Activated CD8-positive, alpha-beta memory T cell treated with anti-CD3 and anti-CD28 coated beads, Interleukin-2, amount 10 ng/mL, durations not matched to agents 7 days and 5 days (primary cell): ENCODE data around the gene AADAC. TPM values are rescaled to one million over a fixed set of nuclear protein-coding genes. Genes with fewer than 3 reads are reported as not detected.
"Not testable (repeated sequence)": the region's sequence is repeated elsewhere in the genome, so short reads cannot be mapped to it uniquely, and the experiment has no call there.

Experiments
- ATAC-seq: fragments of 150-1000 bp; cut with Tn5 transposase; one replicate; pipeline ENCODE4 v1.10.0; 2021; ENCODE audit warnings: moderate library complexity
- CTCF ChIA-PET: fragments of 350-600 bp; sonication (Branson Sonifier 250); formaldehyde crosslinking; loops from one replicate; lab custom pipeline; 2021; ENCODE audit warnings: antibody characterized with exemption; lab: Charles Lee
- DNase-seq: peaks from one replicate; pipeline ENCODE4 v3.0.0-alpha.2; 2020
- H3K27ac Mint-ChIP-seq: one replicate; pipeline ENCODE4 v1.8.0; 2021; ENCODE audit warnings: mild to moderate bottlenecking, mixed read lengths
- H3K27me3 Mint-ChIP-seq: one replicate; pipeline ENCODE4 v1.8.0; 2021; ENCODE audit warnings: mixed read lengths
- H3K36me3 Mint-ChIP-seq: one replicate; pipeline ENCODE4 v1.8.0; 2021; ENCODE audit warnings: mild to moderate bottlenecking, mixed read lengths
- H3K4me1 Mint-ChIP-seq: one replicate; pipeline ENCODE4 v1.8.0; 2021; ENCODE audit warnings: mixed read lengths
- H3K4me3 Mint-ChIP-seq: one replicate; pipeline ENCODE4 v1.8.0; 2021; ENCODE audit warnings: mild to moderate bottlenecking, moderate library complexity, mixed read lengths
- H3K9me3 Mint-ChIP-seq: one replicate; pipeline ENCODE4 v1.8.0; 2022; ENCODE audit warnings: low read depth, mixed read lengths
- total RNA-seq, 2 experiments: library from RNA; stranded (reverse); gene quantifications; one replicate each; pipeline ENCODE4 v1.2.3, GENCODE V29; 2021

AADAC gene
- total RNA-seq, 2 experiments from 2014 or later: not detected

DNA sequence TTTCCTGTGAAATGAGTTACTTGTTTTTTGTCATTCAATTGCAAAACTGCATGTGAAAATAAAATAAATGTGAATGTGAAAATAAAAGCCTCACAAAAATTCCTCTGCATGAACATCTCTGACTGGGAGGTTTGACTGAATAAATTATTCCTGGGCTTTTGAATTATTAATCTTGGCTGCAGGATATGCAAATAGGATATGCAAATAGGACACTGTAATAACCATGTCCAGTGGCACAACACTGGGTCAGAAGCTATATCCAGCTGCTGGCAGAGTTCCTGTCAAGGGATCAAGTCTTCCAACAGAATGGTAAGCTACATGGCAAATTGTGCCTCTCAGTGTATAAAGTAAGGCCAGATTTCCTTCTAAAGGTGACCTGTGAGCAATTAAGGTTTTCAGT lies 59.5 kb downstream of the AADAC start, which contains the start of gene SUCNR1:
TSS of gene SUCNR1 (plus strand) at position 246 of the 400 bp plus-strand sequence. CDS start 6,250 bp downstream, outside the sequence.
- H3K4me3 Mint-ChIP-seq: no peak within 1 kb of the TSS
- DNase-seq: no peak
- no peaks in the 10 kb centered on the region for H3K9me3 Mint-ChIP-seq
- ATAC-seq: no peak
- peaks cover 4% of the 10 kb centered on the region for H3K27me3 Mint-ChIP-seq
- H3K27ac Mint-ChIP-seq: no peak within 1 kb of the TSS
- peaks cover 13% of the 10 kb centered on the region for H3K4me1 Mint-ChIP-seq
- CTCF ChIA-PET: no interaction called here
- H3K36me3 Mint-ChIP-seq: no peaks in the 10 kb centered on the region

GRCh38 chr3:151874079-151874478 lies 60.2 kb downstream of the AADAC start:
- ATAC-seq, DNase-seq, H3K27ac Mint-ChIP-seq, H3K4me3 Mint-ChIP-seq, CTCF ChIA-PET, H3K36me3 Mint-ChIP-seq, H3K27me3 Mint-ChIP-seq, H3K9me3 Mint-ChIP-seq: not testable (repeated sequence)
- H3K4me1 Mint-ChIP-seq: peaks cover 13% of the 10 kb centered on the region

DNA sequence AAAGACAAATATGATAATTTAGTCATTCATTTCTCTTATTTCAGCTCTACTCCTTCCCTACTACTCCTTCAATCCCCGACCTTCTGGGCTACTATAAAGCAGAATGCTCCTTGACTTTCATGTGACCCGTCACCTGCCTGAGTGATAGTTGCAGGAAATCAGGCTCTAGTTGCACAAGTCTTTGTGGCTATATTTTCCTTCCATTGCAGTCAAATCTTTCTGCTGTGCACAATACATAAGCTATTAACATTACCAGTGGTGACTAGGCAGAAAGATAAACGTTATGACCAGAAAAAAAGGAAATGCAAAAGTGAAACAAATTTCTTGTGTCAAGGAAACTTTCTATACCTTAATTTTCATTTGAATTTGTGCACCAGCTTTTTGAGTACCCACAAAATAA lies 61.8 kb downstream of the AADAC start:
- DNase-seq (no peak), ATAC-seq (peak; percentile 27)
- Mint-ChIP-seq H3K4me3 (peak overlapping the region; percentile 26), H3K27me3 (peaks cover 13% of the 10 kb centered on the region), H3K4me1 (peaks cover 17% of the 10 kb centered on the region), H3K27ac (peak overlapping the region; percentile 54), H3K9me3 (no peaks in the 10 kb centered on the region), H3K36me3 (no peaks in the 10 kb centered on the region)
- CTCF ChIA-PET: interaction anchor here (1.2 kb wide), 1 partner anchor 15 kb away, joined by 3 read pairs; no protein-coding TSS in a partner anchor

GRCh38 chr3:151877269-151877668 lies 63.4 kb downstream of the AADAC start:
- Mint-ChIP-seq H3K36me3 (no peaks in the 10 kb centered on the region), H3K27ac (no peak overlapping the region), H3K4me1 (peaks cover 10% of the 10 kb centered on the region), H3K27me3 (peaks cover 19% of the 10 kb centered on the region), H3K4me3 (no peak overlapping the region), H3K9me3 (no peaks in the 10 kb centered on the region)
- DNase-seq (no peak), ATAC-seq (no peak)
- CTCF ChIA-PET: interaction anchor here (0.8 kb wide), 1 partner anchor 11 kb away, joined by 3 read pairs; no protein-coding TSS in a partner anchor

Other genes starting within 250 kb of the AADAC start
- not detected for gene AADACL2, start 80.2 kb upstream of the AADAC start, total RNA-seq
- gene SUCNR1, start 59.5 kb downstream of the AADAC start, total RNA-seq: not detected